Subcutaneous adipose tissue (tissue), 4 donors: ENCODE results near the gene FAM168B. TPM values are rescaled to one million over a fixed set of nuclear protein-coding genes. Genes with fewer than 3 reads are reported as not detected.

Source experiments
- total RNA-seq, 4 donors: library from RNA; depleted of rRNA; stranded (reverse); fragments of >200 nt; gene quantifications; one replicate each; pipeline ENCODE4 v1.1.0, GENCODE V29; 2016
- TF ChIP-seq, protein P1 (sequence below): fragments of 450-650 bp; IDR thresholded peaks from one replicate; pipeline ENCODE4 v1.5.1; 2016; ENCODE audit warnings: low read depth, mild to moderate bottlenecking, control low read depth, antibody characterized with exemption, moderate library complexity

Gene FAM168B
- total RNA-seq, 4 donors from 2014 or later, result 72.1 to 107 (median 87.2) TPM

DNA sequence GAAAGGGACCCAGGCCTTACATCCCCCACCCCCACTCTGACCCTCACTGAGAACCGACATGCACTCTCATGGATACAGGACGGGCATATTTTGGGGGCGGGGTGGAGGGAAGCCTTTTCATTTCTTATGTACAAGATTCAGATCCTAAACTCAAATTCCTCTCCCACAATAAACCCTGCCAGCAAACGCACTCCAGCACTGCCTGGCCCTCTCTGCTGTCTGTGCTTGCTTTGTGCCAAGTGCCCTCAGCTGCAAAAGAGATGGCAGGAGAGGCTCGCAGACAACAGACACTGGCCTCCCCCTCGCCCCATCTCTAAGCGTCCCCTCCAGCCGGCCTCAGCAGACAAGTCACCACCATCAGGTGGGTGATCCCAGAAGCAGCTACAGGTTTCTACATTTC lies 42.4 kb downstream of the FAM168B start:
- TF ChIP-seq, protein P1, sequence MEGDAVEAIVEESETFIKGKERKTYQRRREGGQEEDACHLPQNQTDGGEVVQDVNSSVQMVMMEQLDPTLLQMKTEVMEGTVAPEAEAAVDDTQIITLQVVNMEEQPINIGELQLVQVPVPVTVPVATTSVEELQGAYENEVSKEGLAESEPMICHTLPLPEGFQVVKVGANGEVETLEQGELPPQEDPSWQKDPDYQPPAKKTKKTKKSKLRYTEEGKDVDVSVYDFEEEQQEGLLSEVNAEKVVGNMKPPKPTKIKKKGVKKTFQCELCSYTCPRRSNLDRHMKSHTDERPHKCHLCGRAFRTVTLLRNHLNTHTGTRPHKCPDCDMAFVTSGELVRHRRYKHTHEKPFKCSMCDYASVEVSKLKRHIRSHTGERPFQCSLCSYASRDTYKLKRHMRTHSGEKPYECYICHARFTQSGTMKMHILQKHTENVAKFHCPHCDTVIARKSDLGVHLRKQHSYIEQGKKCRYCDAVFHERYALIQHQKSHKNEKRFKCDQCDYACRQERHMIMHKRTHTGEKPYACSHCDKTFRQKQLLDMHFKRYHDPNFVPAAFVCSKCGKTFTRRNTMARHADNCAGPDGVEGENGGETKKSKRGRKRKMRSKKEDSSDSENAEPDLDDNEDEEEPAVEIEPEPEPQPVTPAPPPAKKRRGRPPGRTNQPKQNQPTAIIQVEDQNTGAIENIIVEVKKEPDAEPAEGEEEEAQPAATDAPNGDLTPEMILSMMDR, result no peak

- TF ChIP-seq, protein P1, result no peak
Observed at GRCh38 chr2:131049150-131049718, 44.0 kb downstream of the FAM168B start.

DNA sequence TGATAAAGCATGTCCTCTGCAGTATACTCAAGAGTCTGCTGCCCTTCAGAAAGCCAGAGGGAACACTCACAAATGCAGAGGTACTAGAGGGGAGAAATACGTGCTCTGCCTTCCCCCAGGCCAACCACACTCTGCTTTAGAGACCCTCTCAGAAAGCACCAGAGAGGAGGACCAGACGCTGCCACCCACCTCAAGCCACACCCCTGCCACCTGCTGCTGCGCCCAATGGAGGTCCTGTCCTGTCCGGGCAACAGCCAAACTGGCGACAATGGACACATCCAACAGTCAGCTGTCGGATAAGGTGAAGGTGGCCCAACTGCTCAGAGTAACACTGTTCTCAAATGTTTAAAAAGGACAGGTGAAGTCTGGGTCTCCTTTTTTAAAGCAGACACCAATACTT lies 44.6 kb downstream of the FAM168B start:
- TF ChIP-seq, protein P1, result no peak

GRCh38 chr2:131047920-131048560 lies 45.2 kb downstream of the FAM168B start:
- TF ChIP-seq, protein P1, result no peak

DNA sequence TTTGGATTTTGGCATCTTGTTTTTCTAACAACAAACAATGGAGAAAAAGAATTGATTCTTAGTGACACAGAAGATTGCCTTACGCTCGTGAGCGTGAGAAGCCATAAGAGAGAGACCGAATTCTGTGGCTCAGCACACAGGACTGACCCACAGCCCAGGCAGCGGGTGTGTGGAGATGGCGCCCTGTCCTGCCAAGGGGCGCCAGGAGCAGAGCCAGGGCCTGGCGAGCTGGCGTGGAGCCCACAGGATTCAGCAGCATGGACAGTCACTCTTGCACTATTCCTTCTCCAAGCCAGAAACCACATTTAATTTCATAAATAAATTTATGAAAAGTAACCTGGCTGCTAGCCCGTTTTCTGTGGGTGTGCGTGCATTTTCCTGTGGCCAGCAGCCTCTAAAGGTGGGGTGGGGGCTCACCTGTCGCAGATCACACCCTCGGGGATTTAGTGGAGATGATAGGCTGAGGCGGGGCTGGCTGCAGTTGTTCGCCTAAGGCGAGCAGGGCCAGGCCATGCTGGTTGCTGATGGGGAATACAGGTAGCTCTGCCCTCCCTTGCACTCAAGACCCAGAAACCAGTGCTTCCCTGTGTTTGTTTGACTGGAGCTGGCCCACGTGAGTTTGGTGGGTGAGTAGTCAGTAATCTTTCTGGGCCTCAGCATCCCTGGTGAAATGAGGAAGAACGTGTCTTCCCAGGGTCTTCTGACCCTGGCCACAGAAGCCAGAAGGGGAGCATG lies 46.2 kb downstream of the FAM168B start:
- TF ChIP-seq, protein P1, result no peak

DNA sequence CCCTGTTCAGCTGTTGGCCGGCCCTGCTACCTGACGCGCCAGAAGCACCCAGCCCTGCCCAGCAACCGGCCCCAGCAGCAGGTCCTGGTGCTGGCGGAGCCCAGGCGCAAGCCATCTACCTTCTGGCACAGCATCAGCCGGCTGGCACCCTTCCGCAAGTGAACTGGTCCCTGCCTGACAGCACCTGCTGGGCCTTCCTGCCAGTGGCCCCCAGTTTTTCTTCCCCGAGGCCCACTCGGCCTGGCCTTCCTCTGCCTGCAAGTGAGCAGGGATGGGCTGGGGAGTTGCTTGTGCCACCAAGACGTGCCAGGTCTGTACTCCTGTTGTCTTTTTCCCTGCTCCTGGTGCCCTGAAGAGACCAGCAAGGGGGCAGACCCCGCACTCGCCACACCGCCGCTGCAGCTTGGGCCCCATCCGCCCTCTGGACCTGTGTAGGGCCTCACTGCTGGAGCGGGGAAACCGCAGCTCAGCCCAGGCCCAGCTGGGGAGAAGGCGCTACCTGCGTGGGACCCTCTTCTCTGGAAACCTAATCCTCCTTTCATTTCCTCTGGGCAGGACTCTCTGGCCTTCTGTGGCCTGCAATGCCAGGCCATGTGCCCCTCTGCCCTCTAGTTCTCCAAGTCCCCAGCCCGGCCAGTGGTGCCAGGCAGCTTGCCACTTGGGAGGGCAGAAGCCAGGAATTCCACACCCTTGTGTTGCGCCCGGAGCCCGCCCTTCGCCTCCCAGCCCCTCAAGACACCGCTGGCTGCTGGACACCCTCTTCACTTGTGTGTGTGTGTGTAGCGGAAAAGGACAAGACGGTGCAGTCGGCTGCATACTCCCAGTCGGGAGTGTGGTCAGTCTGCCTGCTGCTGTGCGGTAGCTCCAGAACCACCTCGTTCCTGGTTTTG lies 47.0 kb downstream of the FAM168B start:
- TF ChIP-seq, protein P1, result no peak
